Mucosa of stomach (tissue), 1 donor: ENCODE results near the gene NPAS3.

Experiments used
- H3K27me3 ChIP-seq: one replicate; pipeline ENCODE4 v1.7.0; 2013; ENCODE audit warnings: mild to moderate bottlenecking, low read length; ENCODE audit not compliant: control insufficient read depth, insufficient read depth
- H3K36me3 ChIP-seq: one replicate; pipeline ENCODE4 v1.7.0; 2013; ENCODE audit warnings: low read length; ENCODE audit not compliant: control insufficient read depth, insufficient read depth
- H3K4me1 ChIP-seq: one replicate; pipeline ENCODE4 v1.7.0; 2013; ENCODE audit warnings: mild to moderate bottlenecking, low read length; ENCODE audit not compliant: control insufficient read depth, insufficient read depth
- H3K4me3 ChIP-seq: one replicate; pipeline ENCODE4 v1.7.0; 2013; ENCODE audit warnings: low read length
- H3K9ac ChIP-seq: one replicate; pipeline ENCODE4 v1.7.0; 2013; ENCODE audit warnings: mild to moderate bottlenecking, low read length, moderate library complexity
- H3K9me3 ChIP-seq: one replicate; pipeline ENCODE4 v1.7.0; 2013; ENCODE audit warnings: mild to moderate bottlenecking, low read length, moderate library complexity; ENCODE audit not compliant: control insufficient read depth
- donor health status: Pancreatic carcinoma.

Gene NPAS3

GRCh38 chr14:33393231-33393894 is 454.7 kb downstream of the NPAS3 start:
- Histone ChIP-seq H3K27me3 (no peaks in the 10 kb centered on the region), H3K4me1 (no peaks in the 10 kb centered on the region), H3K9ac (no peak overlapping the region), H3K9me3 (no peaks in the 10 kb centered on the region), H3K4me3 (no peak overlapping the region), H3K36me3 (no peaks in the 10 kb centered on the region)

- H3K9ac ChIP-seq: no peak overlapping the region
- H3K4me1 ChIP-seq: no peaks in the 10 kb centered on the region
- H3K9me3 ChIP-seq: no peaks in the 10 kb centered on the region
- no peaks in the 10 kb centered on the region for H3K27me3 ChIP-seq
- no peaks in the 10 kb centered on the region for H3K36me3 ChIP-seq
- H3K4me3 ChIP-seq: no peak overlapping the region
Observed at GRCh38 chr14:33393895-33394368, 455.3 kb downstream of the NPAS3 start.

DNA sequence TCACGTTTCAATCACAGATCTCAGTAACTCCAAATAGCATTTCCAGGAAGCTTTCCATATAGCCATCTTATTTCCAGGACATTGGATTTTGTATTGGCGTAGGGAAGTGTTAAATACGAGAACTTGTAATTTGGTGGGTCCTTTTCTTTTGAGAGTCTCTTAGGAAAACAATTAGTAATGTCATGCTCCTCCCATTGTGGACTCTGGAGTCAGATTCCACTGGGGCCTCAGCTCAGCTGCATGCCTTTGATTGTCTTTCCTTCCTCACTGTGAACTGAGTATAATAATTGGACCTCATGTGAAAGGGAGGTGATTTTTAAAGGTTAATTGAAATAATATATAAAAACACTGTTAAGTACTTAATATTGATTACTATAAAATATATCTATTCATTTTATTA is 462.6 kb downstream of the NPAS3 start:
- H3K9ac ChIP-seq: no peak overlapping the region
- H3K27me3 ChIP-seq: no peaks in the 10 kb centered on the region
- no peak overlapping the region for H3K4me3 ChIP-seq
- no peaks in the 10 kb centered on the region for H3K36me3 ChIP-seq
- no peaks in the 10 kb centered on the region for H3K9me3 ChIP-seq
- no peaks in the 10 kb centered on the region for H3K4me1 ChIP-seq

DNA sequence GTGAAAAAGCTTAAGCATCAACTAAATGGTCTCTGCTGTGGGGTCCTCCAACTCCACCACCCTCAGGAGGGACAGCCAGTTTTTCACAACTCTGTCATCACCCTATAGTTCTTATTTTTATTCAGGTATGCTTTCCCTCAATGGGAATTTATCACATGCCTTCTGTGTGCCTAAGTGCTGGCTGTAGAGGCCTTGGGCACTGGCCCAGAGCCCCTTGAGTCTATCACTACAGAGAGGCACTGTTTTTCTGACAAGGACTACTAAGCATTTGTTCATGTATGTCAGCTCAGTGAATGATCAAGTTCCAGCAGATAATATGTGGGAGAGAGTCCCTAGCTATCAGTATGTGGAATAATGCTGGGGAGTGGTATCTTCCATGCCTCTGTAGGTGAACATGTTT is 463.9 kb downstream of the NPAS3 start:
- Histone ChIP-seq H3K36me3 (no peaks in the 10 kb centered on the region), H3K4me1 (no peaks in the 10 kb centered on the region), H3K27me3 (no peaks in the 10 kb centered on the region), H3K9ac (no peak overlapping the region), H3K4me3 (no peak overlapping the region), H3K9me3 (no peaks in the 10 kb centered on the region)

- Histone ChIP-seq H3K4me3 (no peak overlapping the region), H3K9ac (no peak overlapping the region), H3K27me3 (no peaks in the 10 kb centered on the region), H3K4me1 (no peaks in the 10 kb centered on the region), H3K36me3 (no peaks in the 10 kb centered on the region), H3K9me3 (no peaks in the 10 kb centered on the region)
Observed at GRCh38 chr14:33404054-33404453, 465.4 kb downstream of the NPAS3 start.

DNA sequence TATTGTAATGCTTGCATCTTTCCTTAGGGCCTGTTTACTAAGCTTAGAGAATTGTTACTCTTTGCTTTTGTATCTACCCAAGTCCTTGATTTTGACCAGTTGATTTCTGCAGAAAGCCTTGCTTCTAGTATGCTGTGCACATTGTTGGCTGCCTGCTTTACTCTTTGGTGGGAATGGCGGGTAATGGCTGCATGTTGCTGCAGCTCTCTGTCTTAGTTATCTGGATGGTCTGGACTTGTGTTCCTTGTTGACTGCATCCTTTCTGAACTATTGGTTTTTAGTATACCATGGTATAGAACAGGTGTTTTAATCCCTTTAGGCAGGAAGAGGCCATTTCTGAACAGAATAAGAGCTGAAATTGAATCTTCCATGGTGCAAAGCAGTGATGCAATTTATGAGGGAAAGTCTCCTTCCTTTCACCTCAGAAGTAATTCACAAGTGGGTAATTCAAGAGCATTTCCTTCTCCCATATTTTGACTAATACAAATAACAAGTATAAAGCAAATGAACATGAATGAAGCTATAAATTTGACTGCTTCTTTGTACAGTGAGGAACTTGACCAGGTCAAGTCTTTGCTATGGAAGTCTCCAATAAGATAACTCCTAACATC is 466.4 kb downstream of the NPAS3 start:
- Histone ChIP-seq H3K4me1 (no peaks in the 10 kb centered on the region), H3K9ac (no peak overlapping the region), H3K36me3 (no peaks in the 10 kb centered on the region), H3K4me3 (no peak overlapping the region), H3K27me3 (no peaks in the 10 kb centered on the region), H3K9me3 (no peaks in the 10 kb centered on the region)

DNA sequence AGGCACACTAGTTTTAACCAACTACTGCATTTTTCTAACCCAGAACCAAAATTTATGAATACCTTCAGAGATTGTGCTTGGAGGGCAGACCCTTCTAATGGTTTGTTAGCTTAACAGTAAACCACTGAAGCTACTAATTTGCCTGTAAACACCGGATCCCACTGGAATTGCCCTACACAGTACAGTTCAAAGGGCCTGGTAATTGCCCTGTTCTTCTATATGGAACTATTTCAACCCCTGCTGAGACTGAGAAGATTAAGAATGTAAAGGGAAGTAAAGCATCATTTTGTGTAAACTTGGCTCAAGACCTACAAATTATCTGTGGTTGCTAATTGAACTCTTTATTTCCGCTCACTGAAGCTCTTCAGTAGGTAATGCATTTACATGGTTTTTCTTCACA is 468.1 kb downstream of the NPAS3 start:
- H3K27me3 ChIP-seq: no peaks in the 10 kb centered on the region
- no peaks in the 10 kb centered on the region for H3K4me1 ChIP-seq
- H3K4me3 ChIP-seq: no peak overlapping the region
- no peak overlapping the region for H3K9ac ChIP-seq
- H3K36me3 ChIP-seq: no peaks in the 10 kb centered on the region
- H3K9me3 ChIP-seq: no peaks in the 10 kb centered on the region

- H3K4me3 ChIP-seq: no peak overlapping the region
- no peaks in the 10 kb centered on the region for H3K9me3 ChIP-seq
- no peaks in the 10 kb centered on the region for H3K4me1 ChIP-seq
- no peaks in the 10 kb centered on the region for H3K36me3 ChIP-seq
- H3K27me3 ChIP-seq: no peaks in the 10 kb centered on the region
- no peak overlapping the region for H3K9ac ChIP-seq
Observed at GRCh38 chr14:33408291-33408690, 469.6 kb downstream of the NPAS3 start.

DNA sequence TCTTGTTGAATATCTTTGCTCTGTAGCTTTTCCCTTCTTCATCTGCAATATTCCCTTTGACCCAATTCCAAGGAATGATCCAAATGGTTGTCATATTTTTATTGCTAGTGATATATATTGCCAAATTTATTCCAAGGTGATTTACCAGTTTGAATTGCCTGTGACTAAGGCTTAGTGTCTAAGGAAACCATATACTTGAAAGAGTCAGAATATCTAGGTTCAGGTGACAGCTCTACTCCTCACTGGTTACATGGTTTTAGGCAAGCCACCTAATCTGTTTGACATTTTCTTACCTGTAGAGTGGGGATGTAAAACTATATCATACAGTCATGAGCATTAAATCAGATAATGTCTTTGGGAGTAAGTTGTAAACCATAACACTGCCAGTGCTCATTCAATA is 473.8 kb downstream of the NPAS3 start:
- Histone ChIP-seq H3K4me1 (no peaks in the 10 kb centered on the region), H3K9me3 (no peaks in the 10 kb centered on the region), H3K4me3 (no peak overlapping the region), H3K27me3 (no peaks in the 10 kb centered on the region), H3K9ac (no peak overlapping the region), H3K36me3 (no peaks in the 10 kb centered on the region)

DNA sequence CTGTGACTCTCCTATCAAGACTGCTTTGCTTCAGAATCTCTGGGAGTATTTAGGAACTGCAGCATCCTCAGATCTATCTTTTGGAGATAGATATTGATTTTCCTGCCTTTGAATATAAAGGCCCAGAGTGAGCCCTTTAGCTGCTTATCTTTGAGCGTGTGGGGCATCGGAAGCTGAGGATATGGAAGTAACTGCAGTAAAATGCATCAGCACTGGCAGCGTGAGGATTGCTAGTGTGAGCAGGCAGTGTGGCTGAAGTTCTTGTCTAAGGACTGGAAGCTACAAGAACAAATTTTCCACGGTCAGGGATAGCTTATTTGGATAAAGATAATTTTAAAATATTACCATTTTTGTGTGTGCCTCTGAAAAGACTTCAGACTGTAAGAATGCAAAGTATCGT is 474.7 kb downstream of the NPAS3 start:
- H3K4me3 ChIP-seq: no peak overlapping the region
- H3K4me1 ChIP-seq: no peaks in the 10 kb centered on the region
- H3K9ac ChIP-seq: no peak overlapping the region
- H3K9me3 ChIP-seq: no peaks in the 10 kb centered on the region
- H3K27me3 ChIP-seq: no peaks in the 10 kb centered on the region
- no peaks in the 10 kb centered on the region for H3K36me3 ChIP-seq

DNA sequence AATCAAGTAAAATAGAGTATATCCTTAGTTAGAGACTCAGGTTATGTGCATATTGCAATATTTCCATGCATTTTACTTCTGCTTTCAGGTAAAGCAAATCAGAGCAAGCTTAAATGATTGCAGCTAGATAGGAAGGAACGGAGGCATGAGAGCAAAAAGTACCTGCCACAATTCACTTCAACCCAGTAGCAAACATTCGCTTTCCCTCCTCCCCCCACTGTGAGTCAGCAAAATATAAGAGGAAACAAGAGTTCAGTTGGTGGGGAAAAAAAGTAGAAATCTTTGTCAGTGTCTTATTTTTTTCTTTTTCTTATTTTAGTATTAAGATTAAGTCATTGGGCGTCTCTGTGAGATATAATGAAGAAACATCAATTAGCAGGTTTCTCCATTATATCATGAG is 475.4 kb downstream of the NPAS3 start:
- Histone ChIP-seq H3K27me3 (no peaks in the 10 kb centered on the region), H3K9ac (no peak overlapping the region), H3K9me3 (no peaks in the 10 kb centered on the region), H3K4me1 (no peaks in the 10 kb centered on the region), H3K36me3 (no peaks in the 10 kb centered on the region), H3K4me3 (no peak overlapping the region)

- Histone ChIP-seq H3K9ac (no peak overlapping the region), H3K4me3 (no peak overlapping the region), H3K4me1 (no peaks in the 10 kb centered on the region), H3K27me3 (peaks cover 3% of the 10 kb centered on the region), H3K36me3 (no peaks in the 10 kb centered on the region), H3K9me3 (no peaks in the 10 kb centered on the region)
Observed at GRCh38 chr14:33420051-33420627, 481.5 kb downstream of the NPAS3 start.
